Hippocampal formation (tissue), 2 donors: Measurements from ENCODE around the gene BTG2.
"Not testable (repeated sequence)": the region's sequence is repeated elsewhere in the genome, so short reads cannot be mapped to it uniquely, and the experiment has no call there.

Experiments
- DNase-seq, 2 donors: peaks; one replicate each; lab custom pipeline; 2025; lab: John Stamatoyannopoulos, UW

The BTG2 gene

GRCh38 chr1:203304919-203305808 is at the start of gene BTG2:
Gene BTG2, plus strand, starts transcription at chr1:203305519. Its CDS starts 88 bp downstream, at chr1:203305607.
- peak; percentile 94 to 97 for DNase-seq

- DNase-seq, result not testable (repeated sequence)
Measured at GRCh38 chr1:203256636-203257035, 48.7 kb upstream of the BTG2 start.

DNA sequence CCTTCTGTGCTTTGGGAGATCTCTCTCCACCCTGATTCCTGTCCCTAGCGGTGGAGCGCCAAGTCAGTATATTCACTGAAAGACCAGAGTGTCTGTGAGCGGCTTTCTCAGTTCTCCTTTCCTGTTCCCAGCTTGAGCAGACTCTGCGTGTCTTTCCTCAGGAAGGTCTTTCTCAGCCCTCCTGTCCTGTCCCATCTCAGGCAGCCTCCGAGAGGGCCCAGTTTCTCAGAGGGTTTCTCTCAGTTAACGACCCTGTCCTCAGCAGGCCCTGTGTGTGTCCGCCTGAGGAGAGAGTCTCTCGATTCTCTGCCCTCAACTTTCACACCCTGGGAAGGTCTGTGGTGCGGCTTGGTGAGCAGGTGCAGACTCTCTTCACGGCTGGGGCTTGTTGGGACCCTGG is 41.8 kb upstream of the BTG2 start:
- DNase-seq, result no peak

DNA sequence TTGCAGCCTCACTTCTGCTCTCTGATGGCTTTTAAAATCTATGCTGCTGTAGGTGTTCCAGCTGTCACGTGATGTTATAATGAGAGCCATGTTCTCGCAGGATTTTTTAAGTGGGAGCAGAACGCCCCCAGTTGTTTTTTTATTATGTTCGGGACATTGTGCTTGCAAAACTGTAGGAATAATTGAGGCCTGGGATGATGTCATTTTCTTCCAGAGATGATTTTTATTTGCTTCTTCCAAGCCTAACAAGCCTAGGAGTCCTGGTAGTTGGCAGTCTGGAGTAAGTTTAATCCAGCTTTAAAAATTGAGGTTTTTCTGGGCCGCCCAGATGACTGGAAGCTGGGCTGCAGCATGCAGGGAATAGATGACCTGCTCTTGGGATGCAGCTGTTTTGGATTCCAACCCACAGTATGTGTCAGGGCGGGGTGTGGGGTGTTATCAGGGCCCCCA is 41.2 kb upstream of the BTG2 start:
- DNase-seq, result no peak

DNA sequence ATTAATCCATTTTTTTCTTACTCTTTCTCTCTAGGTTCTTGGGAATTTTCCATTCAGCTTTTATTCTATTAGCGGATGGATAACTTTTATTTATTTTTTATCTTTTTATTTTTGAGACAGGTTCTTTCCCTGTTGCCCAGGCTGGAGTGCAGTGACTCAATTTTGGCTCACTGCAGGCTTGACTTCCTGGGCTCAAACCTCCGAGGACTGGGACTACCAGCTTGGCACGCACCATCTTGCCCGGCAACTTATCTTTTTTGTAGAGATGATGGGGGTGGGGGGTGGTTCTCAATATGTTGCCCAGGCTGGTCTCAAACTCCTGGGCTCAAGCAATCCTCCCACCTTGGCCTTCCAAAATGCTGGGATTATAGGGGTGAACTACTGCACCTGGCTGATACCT is 39.8 kb upstream of the BTG2 start:
- DNase-seq, result no peak

DNA sequence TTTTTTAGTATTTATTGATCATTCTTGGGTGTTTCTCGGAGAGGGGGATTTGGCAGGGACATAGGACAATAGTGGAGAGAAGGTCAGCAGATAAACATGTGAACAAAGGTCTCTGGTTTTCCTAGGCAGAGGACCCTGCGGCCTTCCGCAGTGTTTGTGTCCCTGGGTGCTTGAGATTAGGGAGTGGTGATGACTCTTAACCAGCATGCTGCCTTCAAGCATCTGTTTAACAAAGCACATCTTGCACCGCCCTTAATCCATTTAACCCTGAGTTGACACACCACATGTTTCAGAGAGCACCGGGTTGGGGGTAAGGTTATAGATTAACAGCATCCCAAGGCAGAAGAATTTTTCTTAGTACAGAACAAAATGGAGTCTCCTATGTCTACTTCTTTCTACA is 39.2 kb upstream of the BTG2 start:
- DNase-seq, result not testable (repeated sequence)

- peak; percentile 80 to 84 for DNase-seq
Measured at GRCh38 chr1:203267347-203267846, 37.9 kb upstream of the BTG2 start.

- DNase-seq, result no peak
Measured at GRCh38 chr1:203267912-203268311, 37.4 kb upstream of the BTG2 start.

DNA sequence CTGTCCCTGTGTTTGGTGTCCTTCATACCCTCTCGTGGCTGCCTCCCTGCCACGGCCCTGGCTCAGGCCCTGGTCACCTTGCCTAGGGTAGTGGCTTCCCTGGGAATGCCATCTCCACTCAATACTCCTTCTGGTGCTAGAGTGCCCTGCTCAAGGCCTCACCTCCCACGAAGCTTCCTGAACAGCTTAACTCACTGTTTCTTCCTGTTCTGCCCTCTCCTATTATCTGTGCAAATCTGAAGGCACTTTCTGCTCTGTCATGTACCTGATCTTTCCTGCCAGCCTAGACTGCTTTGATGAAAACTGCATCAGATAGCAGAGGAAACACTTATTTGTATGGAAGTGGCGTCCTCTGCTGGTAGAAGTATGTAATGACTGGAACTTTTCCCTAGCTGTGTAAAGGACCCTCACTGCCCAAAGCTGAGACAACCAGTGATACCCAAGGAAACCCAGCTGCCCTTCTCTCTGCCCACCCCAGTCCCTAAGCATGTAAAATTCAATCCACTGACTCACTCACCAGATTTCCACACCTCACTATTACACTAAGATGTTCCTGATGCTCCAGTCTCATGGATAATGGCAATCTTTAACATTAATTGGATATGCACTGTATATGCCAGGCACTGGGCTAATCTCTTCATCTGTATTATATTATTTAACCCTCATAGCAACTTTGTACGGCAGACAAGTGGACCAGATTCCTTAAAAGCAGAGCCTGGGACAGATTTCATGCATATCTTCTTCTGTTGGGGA is 36.2 kb upstream of the BTG2 start:
- DNase-seq, result peak; percentile 26 to 79

GRCh38 chr1:203269654-203270020 is 35.7 kb upstream of the BTG2 start:
- DNase-seq, result no peak

DNA sequence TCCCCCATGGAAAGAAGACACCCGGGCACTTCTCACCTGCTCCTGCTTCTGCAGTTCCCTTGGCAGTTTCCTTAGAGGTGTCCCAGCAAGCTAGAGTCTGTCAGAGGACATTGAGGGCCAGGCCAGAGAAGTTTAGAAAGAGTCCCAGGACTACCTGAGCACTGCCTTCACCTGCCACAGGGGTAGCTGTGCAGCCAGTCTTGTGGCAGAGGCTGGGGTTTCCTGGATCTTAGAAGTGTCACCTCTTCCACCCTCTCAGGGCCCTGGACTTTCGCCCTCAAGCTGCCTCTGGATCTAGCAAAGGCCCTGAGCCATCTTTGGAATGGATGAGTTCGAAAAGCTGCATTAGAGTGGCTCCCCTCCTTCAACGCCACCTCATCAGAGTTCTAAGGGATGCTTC is 34.9 kb upstream of the BTG2 start:
- no peak for DNase-seq

DNA sequence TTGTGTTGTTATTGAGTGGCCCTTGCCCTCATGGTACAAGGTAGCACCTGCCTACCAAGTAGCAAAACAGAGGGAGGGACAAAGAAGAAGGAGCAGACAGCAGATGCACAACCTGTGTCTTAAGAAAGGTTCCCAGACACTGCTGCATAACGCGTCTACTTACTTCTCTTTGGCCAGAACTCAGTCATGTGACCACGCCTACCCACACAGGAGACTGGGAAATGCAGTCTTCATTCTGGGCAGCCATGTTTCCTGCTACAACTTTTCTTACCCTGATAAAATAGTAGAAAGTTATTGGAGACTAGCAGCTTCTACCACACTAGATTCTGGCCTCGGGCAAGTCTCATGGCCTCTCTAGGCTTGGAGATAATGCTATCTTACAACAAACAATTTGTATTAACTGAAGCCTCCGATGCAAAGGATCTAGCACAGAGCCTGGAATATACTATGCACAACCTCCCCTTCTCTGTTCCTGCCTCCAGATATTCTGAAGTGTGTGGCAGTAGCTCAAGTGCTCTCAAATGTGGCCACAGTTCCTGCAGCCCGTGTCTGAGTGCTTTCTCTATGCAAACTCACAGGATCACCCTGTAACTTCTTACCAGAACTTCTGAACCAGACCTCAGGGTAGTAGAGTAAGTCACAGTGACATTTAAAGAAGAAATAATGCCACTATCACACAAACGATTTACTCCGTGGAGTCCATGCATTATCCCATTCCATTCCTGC is 34.1 kb upstream of the BTG2 start:
- DNase-seq, result peak in 1 of 2 donors; percentile 70

- no peak for DNase-seq
Measured at GRCh38 chr1:203271962-203272632, 33.2 kb upstream of the BTG2 start.

DNA sequence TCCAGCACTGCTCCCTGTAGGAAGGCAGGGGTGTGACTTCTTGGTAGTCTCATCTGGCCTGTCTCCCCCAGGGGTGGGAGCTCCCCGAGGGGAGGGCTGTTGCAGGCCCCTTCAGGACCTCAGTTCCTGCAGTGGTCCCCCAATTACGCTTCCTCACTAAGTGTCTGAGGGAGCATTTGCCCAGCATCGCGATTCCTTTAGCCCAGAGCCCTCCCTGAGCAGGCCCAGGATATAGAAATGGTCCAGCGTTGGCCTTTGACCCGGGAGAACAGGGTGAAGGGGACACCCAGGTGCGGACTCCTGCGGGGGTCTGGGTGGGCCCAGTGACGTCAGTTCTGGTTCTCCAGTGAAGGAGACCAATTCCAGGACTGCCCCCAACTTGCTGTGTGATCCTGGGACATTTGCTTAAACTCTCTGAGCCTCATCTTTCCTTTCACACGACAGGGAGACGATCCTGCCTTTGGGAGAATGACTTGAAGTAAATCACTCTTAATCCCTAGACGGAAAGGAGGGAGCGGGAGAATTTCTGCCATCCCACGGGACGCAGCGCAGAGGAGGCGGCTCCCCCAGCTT is 32.6 kb upstream of the BTG2 start:
- DNase-seq, result no peak

DNA sequence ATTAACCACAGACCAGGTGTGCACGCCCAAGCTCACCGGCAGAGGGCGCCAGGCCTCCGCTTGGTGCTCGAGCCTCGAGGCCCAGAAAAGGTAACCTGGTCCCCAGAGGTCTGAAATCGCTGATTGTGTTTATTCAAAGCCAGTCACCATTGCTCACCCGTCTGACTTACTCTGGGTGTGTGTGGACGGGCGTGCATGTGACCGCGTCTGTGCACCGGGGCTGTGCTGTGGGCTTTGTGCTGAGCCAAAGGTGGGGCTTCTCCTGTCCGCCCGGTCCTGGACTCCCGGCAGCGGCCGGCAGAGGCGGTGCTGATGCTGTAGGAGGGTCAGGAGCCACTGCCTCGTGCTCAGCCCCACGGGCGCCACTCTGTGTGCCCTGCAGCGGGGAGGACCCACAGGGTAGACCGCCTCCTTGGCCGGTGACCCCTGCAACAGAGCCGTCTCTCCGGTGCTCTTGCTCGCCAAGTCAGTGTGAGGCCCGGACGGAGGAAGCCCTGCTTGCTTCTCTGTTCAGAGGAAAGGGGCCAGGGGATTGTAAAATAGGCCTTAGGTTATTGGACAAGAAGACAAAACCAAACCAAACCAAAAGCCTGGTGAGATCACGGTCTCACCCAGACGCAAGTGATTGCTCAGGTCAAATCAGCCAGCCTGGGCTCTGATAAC is 32.0 kb upstream of the BTG2 start:
- DNase-seq, result peak; percentile 76 to 85

GRCh38 chr1:203273869-203274602 is 31.3 kb upstream of the BTG2 start:
- DNase-seq, result peak in 1 of 2 donors; percentile 43

DNA sequence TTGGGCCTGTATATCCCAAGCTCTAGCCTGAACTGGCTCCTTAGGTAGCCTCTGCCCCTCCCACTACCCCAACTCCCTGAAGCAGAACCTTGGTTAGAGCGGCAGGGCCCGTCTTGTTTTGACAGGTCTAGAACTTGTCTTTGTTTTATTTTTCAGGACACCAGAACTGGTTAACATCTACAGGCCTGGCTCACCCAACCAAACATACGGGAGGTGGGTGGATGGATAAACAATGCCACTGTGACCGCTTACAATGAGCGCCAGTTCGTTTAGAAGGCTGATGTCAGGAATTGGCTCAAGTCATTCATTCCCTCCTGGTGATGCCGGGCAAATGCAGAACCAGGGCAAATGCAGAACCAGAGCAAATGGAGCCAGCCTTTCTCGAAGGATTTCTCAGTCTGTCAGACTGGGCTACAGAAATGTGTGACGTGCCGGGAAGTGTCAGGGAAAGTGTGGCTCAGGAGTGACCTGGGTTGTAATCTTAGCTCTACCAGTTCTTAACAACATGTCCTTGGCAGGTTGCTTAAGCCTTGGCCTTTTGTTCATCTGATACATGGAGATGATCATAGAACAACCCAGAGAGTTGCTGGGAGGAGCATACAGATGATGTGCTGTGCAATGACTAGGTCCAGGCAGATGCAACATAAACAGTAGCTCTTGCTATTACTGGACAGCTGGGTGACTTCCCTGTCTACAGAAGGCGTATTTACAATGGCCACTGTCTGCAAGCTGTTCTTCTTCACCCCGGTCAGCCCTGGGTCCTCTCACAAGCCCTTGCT is 30.5 kb upstream of the BTG2 start:
- peak; percentile 75 to 94 for DNase-seq

- no peak for DNase-seq
Measured at GRCh38 chr1:203275656-203276272, 29.6 kb upstream of the BTG2 start.

- DNase-seq, result no peak
Measured at GRCh38 chr1:203276408-203276807, 28.9 kb upstream of the BTG2 start.
